Measurements from ENCODE around the gene CUX1. TPM values are rescaled to one million over a fixed set of nuclear protein-coding genes. Genes with fewer than 3 reads are reported as not detected.

Gene CUX1
- total RNA-seq, 1 experiment from 2014 or later: 53.5 TPM

DNA sequence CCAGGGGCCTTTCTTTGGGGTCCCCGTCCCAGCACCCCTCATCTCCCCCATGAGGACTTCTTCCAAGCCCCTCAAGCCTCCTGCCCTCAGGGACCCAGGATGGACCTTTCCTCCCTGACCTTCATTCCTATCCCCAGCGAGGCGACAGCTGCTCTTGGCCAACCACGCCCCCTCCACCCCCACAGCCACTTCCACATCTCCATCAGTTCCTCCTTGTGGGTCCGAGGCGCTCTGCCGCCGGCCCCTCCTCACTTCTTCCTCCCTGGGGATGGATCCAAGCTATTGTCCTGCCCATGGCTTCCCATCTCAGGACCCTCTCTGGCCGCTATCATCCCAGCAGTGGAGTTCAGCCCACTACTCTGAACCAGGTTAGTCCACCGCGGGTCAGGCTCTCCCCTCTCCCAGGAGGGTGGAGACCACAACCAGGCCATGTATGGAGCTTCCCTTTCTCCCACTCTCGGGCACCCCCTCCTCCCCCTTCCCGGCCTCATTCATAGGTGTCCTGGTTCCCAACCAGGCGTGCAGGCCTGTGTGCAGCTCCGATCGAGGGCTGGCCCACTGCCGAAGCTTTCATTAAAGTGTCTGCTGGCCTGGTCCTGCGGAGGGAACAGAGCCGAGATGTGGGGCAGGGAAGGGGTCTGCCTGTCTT is 467.6 kb downstream of the CUX1 start:
- H3K36me3 Mint-ChIP-seq (ENCODE audit: insufficient read depth in 1 of 3, low read depth in 3 of 3): no peaks in the 10 kb centered on the region

More for the DNA sequence above, 467.6 kb downstream of the CUX1 start:
- no peaks in the 10 kb centered on the region for H3K9me3 ChIP-seq (ENCODE audit: control insufficient read depth, low read depth, low read length)
- H3K4me1 ChIP-seq (ENCODE audit: insufficient read depth, low read length): no peaks in the 10 kb centered on the region
- H2BK5ac ChIP-seq (ENCODE audit: insufficient read length, low read length): no peak overlapping the region
- H3K79me2 ChIP-seq (ENCODE audit: insufficient read depth, low read length): no peaks in the 10 kb centered on the region
- H2BK12ac ChIP-seq (ENCODE audit: insufficient read length, low read depth, low read length): no peak overlapping the region
- no peaks in the 10 kb centered on the region; a peak in 1 of 5 replicates for H3K9me3 Mint-ChIP-seq
- H4K91ac ChIP-seq (ENCODE audit: insufficient read length, low read depth, low read length): no peak overlapping the region
- no peaks in the 10 kb centered on the region for H4K20me1 ChIP-seq (ENCODE audit: control insufficient read depth, insufficient read depth, insufficient read length)
- no peak overlapping the region for H2BK120ac ChIP-seq (ENCODE audit: low read depth, low read length, poor library complexity, severe bottlenecking)
- no peak overlapping the region for H3K4me2 ChIP-seq (ENCODE audit: insufficient read depth, insufficient read length, low read length)
- H3K27me3 Mint-ChIP-seq (ENCODE audit: low read depth): peaks cover 28% of the 10 kb centered on the region
- peaks cover 12 to 20% of the 10 kb centered on the region in 2 experiments for H3K4me1 Mint-ChIP-seq
- peak overlapping the region in 1 of 2 experiments; percentile 75; a peak in 3 of 5 replicates for H3K4me3 Mint-ChIP-seq
- H3K18ac ChIP-seq (ENCODE audit: insufficient read length, low read depth, low read length): no peak overlapping the region
- H3T11ph ChIP-seq (ENCODE audit: low read length): no peak overlapping the region
- H4K5ac ChIP-seq (ENCODE audit: insufficient read length, low read depth, low read length): no peak overlapping the region
- no CpG with 5 or more reads among the region's 19 CpGs for WGBS (ENCODE audit: extremely low coverage, insufficient read length, low lambda C conversion rate)
- H2AK5ac ChIP-seq (ENCODE audit: insufficient read length, low read length): no peak overlapping the region
- H4K8ac ChIP-seq (replicated peaks; ENCODE audit: insufficient read length, low read depth, low read length): no peak overlapping the region
- H3K79me1 ChIP-seq (ENCODE audit: insufficient read depth, low read depth, low read length, poor library complexity, severe bottlenecking): no peaks in the 10 kb centered on the region
- no peak for DNase-seq
- no peak overlapping the region for H3K9ac ChIP-seq (ENCODE audit: extremely low read depth, insufficient read length, low read length)
- TF ChIP-seq, protein P1, sequence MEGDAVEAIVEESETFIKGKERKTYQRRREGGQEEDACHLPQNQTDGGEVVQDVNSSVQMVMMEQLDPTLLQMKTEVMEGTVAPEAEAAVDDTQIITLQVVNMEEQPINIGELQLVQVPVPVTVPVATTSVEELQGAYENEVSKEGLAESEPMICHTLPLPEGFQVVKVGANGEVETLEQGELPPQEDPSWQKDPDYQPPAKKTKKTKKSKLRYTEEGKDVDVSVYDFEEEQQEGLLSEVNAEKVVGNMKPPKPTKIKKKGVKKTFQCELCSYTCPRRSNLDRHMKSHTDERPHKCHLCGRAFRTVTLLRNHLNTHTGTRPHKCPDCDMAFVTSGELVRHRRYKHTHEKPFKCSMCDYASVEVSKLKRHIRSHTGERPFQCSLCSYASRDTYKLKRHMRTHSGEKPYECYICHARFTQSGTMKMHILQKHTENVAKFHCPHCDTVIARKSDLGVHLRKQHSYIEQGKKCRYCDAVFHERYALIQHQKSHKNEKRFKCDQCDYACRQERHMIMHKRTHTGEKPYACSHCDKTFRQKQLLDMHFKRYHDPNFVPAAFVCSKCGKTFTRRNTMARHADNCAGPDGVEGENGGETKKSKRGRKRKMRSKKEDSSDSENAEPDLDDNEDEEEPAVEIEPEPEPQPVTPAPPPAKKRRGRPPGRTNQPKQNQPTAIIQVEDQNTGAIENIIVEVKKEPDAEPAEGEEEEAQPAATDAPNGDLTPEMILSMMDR (conservative IDR thresholded peaks at IDR 0.05): no peak
- no peak overlapping the region for H2BK20ac ChIP-seq (ENCODE audit: low read depth, low read length, poor library complexity, severe bottlenecking)
- H2AFZ ChIP-seq (ENCODE audit: low read length): no peak overlapping the region
- H3K27me3 ChIP-seq (ENCODE audit: insufficient read depth, low read length): no peaks in the 10 kb centered on the region
- H2BK15ac ChIP-seq (ENCODE audit: low read depth, low read length): no peak overlapping the region
- H3K56ac ChIP-seq (ENCODE audit: insufficient read length, low read depth, low read length): no peak overlapping the region
- H3K27ac Mint-ChIP-seq: no peak overlapping the region
- H3K4ac ChIP-seq (ENCODE audit: low read depth, low read length): no peak overlapping the region
- H3K23ac ChIP-seq (ENCODE audit: insufficient read length, low read depth, low read length): no peak overlapping the region
- peaks cover 10% of the 10 kb centered on the region for H3K23me2 ChIP-seq (ENCODE audit: insufficient read length, low read depth, low read length, poor library complexity, severe bottlenecking)
- no peak overlapping the region for H3K27ac ChIP-seq (ENCODE audit: insufficient read length, low read depth, low read length)
- no peak overlapping the region for H3K14ac ChIP-seq (ENCODE audit: insufficient read depth, low read length)

All from H9 (cell line).